Panc1 (cell line): ENCODE results near the gene IGIP.

Experiments
- POLR2AphosphoS5 ChIP-seq: IDR thresholded peaks from 2 replicates; pipeline ENCODE4 v1.6.1; 2012; ENCODE audit warnings: mild to moderate bottlenecking, low read depth, low read length, moderate library complexity
- REST ChIP-seq, 2 experiments: IDR thresholded peaks; 2 replicates each; pipeline ENCODE4 v1.6.1; 2011 to 2012; ENCODE audit warnings: low read depth in 2 of 2, control low read depth in 1 of 2, low read length in 1 of 2, mild to moderate bottlenecking in 1 of 2, moderate library complexity in 1 of 2; ENCODE audit not compliant: insufficient read depth in 1 of 2
- SIN3A ChIP-seq: IDR thresholded peaks from 2 replicates; pipeline ENCODE4 v1.6.1; 2012; ENCODE audit warnings: low read depth, mild to moderate bottlenecking, low read length, moderate library complexity, borderline replicate concordance; ENCODE audit not compliant: insufficient read depth
- TCF7L2 ChIP-seq: IDR thresholded peaks from 2 replicates; pipeline ENCODE4 v1.6.1; 2011; ENCODE audit warnings: mild to moderate bottlenecking, low read depth, low read length, inconsistent platforms
- TF ChIP-seq, protein P1 (sequence below): fragments of 450-650 bp; IDR thresholded peaks from 2 replicates; pipeline ENCODE4 v1.5.1; 2017; ENCODE audit warnings: mild to moderate bottlenecking

GRCh38 chr5:140118302-140118936 is 7.3 kb upstream of the IGIP start:
- TF ChIP-seq, protein P1, sequence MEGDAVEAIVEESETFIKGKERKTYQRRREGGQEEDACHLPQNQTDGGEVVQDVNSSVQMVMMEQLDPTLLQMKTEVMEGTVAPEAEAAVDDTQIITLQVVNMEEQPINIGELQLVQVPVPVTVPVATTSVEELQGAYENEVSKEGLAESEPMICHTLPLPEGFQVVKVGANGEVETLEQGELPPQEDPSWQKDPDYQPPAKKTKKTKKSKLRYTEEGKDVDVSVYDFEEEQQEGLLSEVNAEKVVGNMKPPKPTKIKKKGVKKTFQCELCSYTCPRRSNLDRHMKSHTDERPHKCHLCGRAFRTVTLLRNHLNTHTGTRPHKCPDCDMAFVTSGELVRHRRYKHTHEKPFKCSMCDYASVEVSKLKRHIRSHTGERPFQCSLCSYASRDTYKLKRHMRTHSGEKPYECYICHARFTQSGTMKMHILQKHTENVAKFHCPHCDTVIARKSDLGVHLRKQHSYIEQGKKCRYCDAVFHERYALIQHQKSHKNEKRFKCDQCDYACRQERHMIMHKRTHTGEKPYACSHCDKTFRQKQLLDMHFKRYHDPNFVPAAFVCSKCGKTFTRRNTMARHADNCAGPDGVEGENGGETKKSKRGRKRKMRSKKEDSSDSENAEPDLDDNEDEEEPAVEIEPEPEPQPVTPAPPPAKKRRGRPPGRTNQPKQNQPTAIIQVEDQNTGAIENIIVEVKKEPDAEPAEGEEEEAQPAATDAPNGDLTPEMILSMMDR = peak; percentile 34; the same call in 1 of the 2 replicates
- no peak for TF ChIP-seq POLR2AphosphoS5
- no peak for TF ChIP-seq TCF7L2
- no peak for TF ChIP-seq SIN3A
- no peak for TF ChIP-seq REST (IDR thresholded peaks at IDR 0.05; ENCODE audit: insufficient read depth in 1 of 2, low read depth in 2 of 2, low read length in 1 of 2)
